SU-DHL-6 (cell line): ENCODE results near the gene SLAIN2.

Source experiments
- CTCF ChIP-seq: fragments of 200-600 bp; sonication (generic); IDR thresholded peaks from one replicate; pipeline ENCODE4 v1.5.1; 2017; ENCODE audit warnings: antibody characterized with exemption, mild to moderate bottlenecking, low read length, moderate library complexity; ENCODE audit not compliant: insufficient read depth, poor library complexity, severe bottlenecking
- EZH2phosphoT487 ChIP-seq: fragments of 200-600 bp; sonication (generic), shearing (Covaris generic); conservative IDR thresholded peaks from 2 replicates; pipeline ENCODE4 v1.6.1; 2018; ENCODE audit warnings: mild to moderate bottlenecking, antibody characterized with exemption, low read length, moderate library complexity, mixed read lengths

- no peak for TF ChIP-seq CTCF
- no peak for TF ChIP-seq EZH2phosphoT487
Observed at GRCh38 chr4:48405924-48406323, 64.6 kb downstream of the SLAIN2 start.
